GM06990 (cell line): ENCODE data around the gene AEN.
A peak's percentile ranks its signal among the peaks of the same experiment; 100 is the strongest.

Source experiments
- DNase-seq: peaks from one replicate; pipeline ENCODE4 v3.0.0-alpha.2; 2011; ENCODE audit not compliant: insufficient read length; ENCODE audit errors: extremely low read depth
- H3K27me3 ChIP-seq: replicated peaks from 2 replicates; pipeline ENCODE4 v1.6.0; 2011; ENCODE audit warnings: low read length; ENCODE audit not compliant: control insufficient read depth, insufficient read depth
- H3K36me3 ChIP-seq: 2 replicates; pipeline ENCODE4 v1.5.1; 2011; ENCODE audit warnings: low read length; ENCODE audit not compliant: control insufficient read depth, insufficient read depth
- H3K4me3 ChIP-seq: replicated peaks from 2 replicates; pipeline ENCODE4 v1.5.1; 2011; ENCODE audit warnings: low read depth, mild to moderate bottlenecking, control low read depth, low read length
- TF ChIP-seq, protein P1 (sequence below): IDR thresholded peaks from 2 replicates; pipeline ENCODE4 v1.5.1; 2011; ENCODE audit warnings: low read length, control low read depth, mild to moderate bottlenecking, inconsistent platforms; ENCODE audit not compliant: insufficient read depth, poor library complexity, severe bottlenecking

AEN gene

DNA sequence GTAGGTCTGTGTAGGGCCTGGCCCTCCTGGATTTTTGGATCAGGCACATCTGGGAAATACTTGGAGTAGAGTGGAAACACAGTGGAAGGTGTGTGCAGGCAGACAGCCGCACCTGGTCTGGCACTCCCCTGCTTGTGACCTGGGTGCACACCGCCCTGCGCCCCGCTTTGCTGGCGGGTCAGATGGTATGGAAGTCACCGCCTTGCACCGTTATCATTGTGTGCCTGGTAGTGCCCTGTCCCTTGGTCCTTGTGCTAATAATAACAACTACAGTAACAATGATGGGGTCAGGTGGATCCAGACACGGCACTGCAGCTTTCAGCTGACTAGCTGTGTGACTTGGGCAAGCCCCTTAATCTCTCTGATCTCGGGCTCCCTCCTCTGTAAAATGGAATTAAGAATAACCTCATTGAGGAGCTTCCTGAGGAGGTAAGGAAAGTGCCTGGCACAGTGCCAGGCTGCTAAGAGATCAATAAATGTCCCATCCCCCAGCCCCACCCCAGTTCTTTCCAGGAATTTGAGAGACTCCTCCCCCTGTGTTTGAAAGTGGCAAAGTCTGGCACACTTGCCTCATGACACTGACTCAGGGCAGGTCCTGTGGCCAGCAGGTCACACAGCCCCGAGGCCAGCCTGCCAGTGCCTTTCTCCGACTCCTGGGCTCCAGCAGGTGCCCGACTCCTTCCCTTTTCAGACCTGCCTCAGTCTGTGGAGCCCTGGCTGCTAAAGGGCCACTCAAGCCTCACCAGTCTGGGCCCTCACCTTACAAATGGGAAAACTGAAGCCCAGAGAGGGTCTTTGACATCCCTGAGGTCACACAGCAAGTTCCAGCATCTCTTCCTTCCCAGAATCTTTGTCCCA lies 27.4 kb downstream of the AEN start:
- no peaks in the 10 kb centered on the region for H3K27me3 ChIP-seq
- peaks cover 19% of the 10 kb centered on the region for H3K36me3 ChIP-seq
- no peak for DNase-seq
- H3K4me3 ChIP-seq: no peak overlapping the region
- TF ChIP-seq, protein P1, sequence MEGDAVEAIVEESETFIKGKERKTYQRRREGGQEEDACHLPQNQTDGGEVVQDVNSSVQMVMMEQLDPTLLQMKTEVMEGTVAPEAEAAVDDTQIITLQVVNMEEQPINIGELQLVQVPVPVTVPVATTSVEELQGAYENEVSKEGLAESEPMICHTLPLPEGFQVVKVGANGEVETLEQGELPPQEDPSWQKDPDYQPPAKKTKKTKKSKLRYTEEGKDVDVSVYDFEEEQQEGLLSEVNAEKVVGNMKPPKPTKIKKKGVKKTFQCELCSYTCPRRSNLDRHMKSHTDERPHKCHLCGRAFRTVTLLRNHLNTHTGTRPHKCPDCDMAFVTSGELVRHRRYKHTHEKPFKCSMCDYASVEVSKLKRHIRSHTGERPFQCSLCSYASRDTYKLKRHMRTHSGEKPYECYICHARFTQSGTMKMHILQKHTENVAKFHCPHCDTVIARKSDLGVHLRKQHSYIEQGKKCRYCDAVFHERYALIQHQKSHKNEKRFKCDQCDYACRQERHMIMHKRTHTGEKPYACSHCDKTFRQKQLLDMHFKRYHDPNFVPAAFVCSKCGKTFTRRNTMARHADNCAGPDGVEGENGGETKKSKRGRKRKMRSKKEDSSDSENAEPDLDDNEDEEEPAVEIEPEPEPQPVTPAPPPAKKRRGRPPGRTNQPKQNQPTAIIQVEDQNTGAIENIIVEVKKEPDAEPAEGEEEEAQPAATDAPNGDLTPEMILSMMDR: no peak

DNA sequence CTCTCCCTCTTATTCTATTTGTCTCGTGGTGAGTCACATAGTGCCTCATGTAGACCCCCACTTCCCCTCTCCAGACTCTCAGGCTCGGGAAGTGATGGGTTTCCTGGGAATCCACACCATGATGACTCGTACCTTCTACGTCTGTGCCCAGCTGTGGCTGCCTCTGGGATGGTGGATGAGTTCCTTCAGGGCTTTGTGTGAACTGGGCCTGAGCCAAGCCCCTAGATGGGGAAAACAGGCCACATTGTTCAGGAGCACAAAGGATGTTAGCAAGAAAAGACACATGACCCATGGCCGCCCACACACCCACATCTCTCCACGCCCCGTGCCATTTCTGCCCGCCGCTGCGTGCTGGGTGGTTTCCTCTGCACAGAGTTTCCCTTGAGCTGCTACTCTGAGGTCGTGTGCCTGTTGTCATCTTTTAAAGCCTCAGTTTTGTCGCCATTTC lies 28.2 kb downstream of the AEN start:
- DNase-seq: peak; percentile 48
- TF ChIP-seq, protein P1: no peak

DNA sequence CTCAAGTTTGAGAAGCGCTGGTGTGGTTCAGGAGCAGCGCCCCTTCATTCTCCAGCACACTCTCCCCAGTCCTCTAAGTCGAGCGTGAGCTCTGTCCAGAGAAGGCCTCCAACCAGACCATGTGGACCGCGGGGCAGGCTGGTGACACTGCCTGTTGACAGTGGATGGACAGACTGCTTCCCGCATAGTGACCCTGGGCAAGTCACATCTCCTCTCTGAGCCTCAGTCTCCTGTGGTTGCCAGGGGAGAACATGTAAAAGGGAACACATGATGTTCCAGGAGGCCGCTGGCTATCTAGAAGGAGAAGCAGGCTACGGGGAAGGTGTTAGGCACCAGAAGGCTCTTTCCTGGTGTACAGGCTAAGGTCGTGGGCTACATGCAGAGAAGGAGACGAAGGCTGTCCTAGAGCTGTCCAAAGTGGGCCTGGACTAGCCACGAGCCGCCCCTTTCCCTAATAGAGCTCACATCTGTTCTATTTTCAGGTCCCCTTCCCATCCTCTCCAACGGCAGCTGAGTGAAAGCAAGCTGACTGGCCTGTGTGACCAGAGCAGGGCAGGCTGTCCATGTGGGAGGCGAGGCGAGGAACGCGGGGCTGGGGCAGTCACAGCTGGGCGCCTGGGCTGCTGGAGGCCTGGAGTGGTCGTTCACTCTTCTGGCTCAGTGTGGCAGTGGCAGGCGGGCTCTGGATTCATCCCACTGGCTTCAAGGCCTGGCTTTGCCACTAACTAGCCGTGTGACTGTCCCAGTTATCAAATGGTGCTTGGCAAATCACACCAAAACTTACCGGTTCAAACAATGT lies 28.8 kb downstream of the AEN start:
- TF ChIP-seq, protein P1: no peak
- H3K4me3 ChIP-seq: no peak overlapping the region
- DNase-seq: no peak
- no peaks in the 10 kb centered on the region for H3K27me3 ChIP-seq
- peaks cover 23% of the 10 kb centered on the region for H3K36me3 ChIP-seq

More for the DNA sequence above, 28.2 kb downstream of the AEN start:
- H3K27me3 ChIP-seq: no peaks in the 10 kb centered on the region
- no peak overlapping the region for H3K4me3 ChIP-seq
- peaks cover 23% of the 10 kb centered on the region for H3K36me3 ChIP-seq

DNA sequence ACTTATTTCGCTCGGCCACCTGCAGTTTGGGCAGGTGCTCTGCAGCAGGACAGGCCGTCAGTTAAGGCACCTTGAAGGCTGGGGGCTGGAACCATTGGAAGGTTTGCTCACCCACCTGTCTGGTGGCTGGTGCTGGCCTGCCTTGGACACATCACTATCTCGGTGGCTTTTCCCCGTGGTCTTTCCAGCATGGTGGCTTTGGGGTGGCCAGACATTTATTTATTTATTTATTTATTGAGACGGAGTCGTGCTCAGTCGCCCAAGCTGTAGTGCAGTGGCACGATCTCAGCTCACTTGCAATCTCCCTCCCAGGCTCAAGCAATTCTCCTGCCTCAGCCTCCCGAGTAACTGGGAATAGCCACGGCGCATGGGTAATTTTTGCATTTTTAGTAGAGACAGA lies 29.4 kb downstream of the AEN start:
- DNase-seq: no peak
- H3K27me3 ChIP-seq: no peaks in the 10 kb centered on the region
- peaks cover 24% of the 10 kb centered on the region for H3K36me3 ChIP-seq
- no peak overlapping the region for H3K4me3 ChIP-seq
- TF ChIP-seq, protein P1: no peak

DNA sequence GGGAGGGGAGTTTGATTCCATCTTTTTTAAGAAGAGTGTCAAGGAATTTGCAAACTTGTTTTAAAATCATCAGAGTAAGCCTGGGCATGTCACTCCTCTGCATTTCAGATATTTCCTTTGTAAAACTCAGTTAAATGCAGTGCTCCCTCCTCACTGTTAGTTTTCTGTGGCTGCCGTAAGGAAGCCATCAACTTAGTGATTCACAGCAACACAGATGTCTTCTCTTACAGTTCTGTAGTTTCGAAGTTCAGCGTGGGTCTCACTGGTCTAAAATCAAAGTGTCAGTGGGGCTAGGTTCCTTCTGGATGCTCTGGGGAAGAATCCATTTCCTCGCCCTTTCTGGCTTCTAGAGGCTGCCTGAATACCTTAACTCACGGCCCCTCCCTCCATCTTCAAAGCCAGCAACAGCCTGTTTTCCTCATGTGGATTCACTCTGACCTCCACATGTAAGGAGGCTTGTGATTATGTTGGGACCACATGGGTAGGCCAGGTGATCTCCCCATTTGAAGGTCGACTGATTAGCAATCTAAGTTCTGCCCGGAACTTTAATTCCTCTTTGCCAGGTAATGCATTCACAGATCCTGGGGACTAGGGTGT lies 30.1 kb downstream of the AEN start:
- DNase-seq: no peak
- peaks cover 22% of the 10 kb centered on the region for H3K36me3 ChIP-seq
- H3K4me3 ChIP-seq: no peak overlapping the region
- TF ChIP-seq, protein P1: no peak
- H3K27me3 ChIP-seq: no peaks in the 10 kb centered on the region
